H9 (cell line): Measurements from ENCODE around the gene TUBA4A. TPM values are rescaled to one million over a fixed set of nuclear protein-coding genes. Genes with fewer than 3 reads are reported as not detected.
A peak's percentile ranks its signal among the peaks of the same experiment; 100 is the strongest.

Experiments
- DNase-seq: peaks from one replicate; pipeline ENCODE4 v3.0.0-alpha.2; 2017
- H2AFZ ChIP-seq: one replicate; pipeline ENCODE4 v1.6.1; 2013; ENCODE audit warnings: mild to moderate bottlenecking, low read length, control low read depth, moderate library complexity
- H2AK5ac ChIP-seq: 2 replicates; pipeline ENCODE4 v1.6.1; 2013; ENCODE audit warnings: low read length, control low read depth, mixed read lengths; ENCODE audit not compliant: insufficient read length
- H2BK120ac ChIP-seq: one replicate; pipeline ENCODE4 v1.6.1; 2013; ENCODE audit warnings: low read depth, mild to moderate bottlenecking, low read length, control low read depth, inconsistent platforms; ENCODE audit not compliant: poor library complexity, severe bottlenecking
- H2BK12ac ChIP-seq: 2 replicates; pipeline ENCODE4 v1.6.1; 2013; ENCODE audit warnings: low read length, control low read depth, mixed read lengths, low read depth; ENCODE audit not compliant: insufficient read length
- H2BK15ac ChIP-seq: 2 replicates; pipeline ENCODE4 v1.6.1; 2013; ENCODE audit warnings: low read depth, low read length, control low read depth
- H2BK20ac ChIP-seq: one replicate; pipeline ENCODE4 v1.6.1; 2013; ENCODE audit warnings: low read depth, mild to moderate bottlenecking, low read length, control low read depth, inconsistent platforms; ENCODE audit not compliant: poor library complexity, severe bottlenecking
- H2BK5ac ChIP-seq: 2 replicates; pipeline ENCODE4 v1.6.1; 2013; ENCODE audit warnings: low read length, control low read depth, mixed read lengths; ENCODE audit not compliant: insufficient read length
- H3K14ac ChIP-seq: 2 replicates; pipeline ENCODE4 v1.6.1; 2013; ENCODE audit warnings: low read length, control low read depth; ENCODE audit not compliant: insufficient read depth
- H3K18ac ChIP-seq: 2 replicates; pipeline ENCODE4 v1.6.1; 2013; ENCODE audit warnings: low read depth, mild to moderate bottlenecking, mixed read lengths, low read length, control low read depth; ENCODE audit not compliant: insufficient read length
- H3K23ac ChIP-seq: 2 replicates; pipeline ENCODE4 v1.6.1; 2013; ENCODE audit warnings: low read length, control low read depth, mixed read lengths, low read depth; ENCODE audit not compliant: insufficient read length
- H3K23me2 ChIP-seq: 2 replicates; pipeline ENCODE4 v1.6.1; 2013; ENCODE audit warnings: low read depth, mild to moderate bottlenecking, mixed read lengths, low read length, control low read depth; ENCODE audit not compliant: insufficient read length, poor library complexity, severe bottlenecking
- H3K27ac ChIP-seq: 2 replicates; pipeline ENCODE4 v1.5.1; 2013; ENCODE audit warnings: low read length, control low read depth, mixed read lengths, low read depth; ENCODE audit not compliant: insufficient read length
- H3K27me3 ChIP-seq: 2 replicates; pipeline ENCODE4 v1.6.1; 2013; ENCODE audit warnings: low read length, control low read depth, inconsistent platforms; ENCODE audit not compliant: insufficient read depth
- H3K4ac ChIP-seq: 2 replicates; pipeline ENCODE4 v1.6.1; 2013; ENCODE audit warnings: low read depth, mild to moderate bottlenecking, control low read depth, inconsistent platforms, low read length, moderate library complexity
- H3K4me1 ChIP-seq: 2 replicates; pipeline ENCODE4 v1.6.1; 2013; ENCODE audit warnings: low read length, control low read depth, inconsistent platforms; ENCODE audit not compliant: insufficient read depth
- H3K4me2 ChIP-seq: 2 replicates; pipeline ENCODE4 v1.6.1; 2013; ENCODE audit warnings: low read length, control low read depth, mixed read lengths; ENCODE audit not compliant: insufficient read length, insufficient read depth
- H3K56ac ChIP-seq: 2 replicates; pipeline ENCODE4 v1.6.1; 2013; ENCODE audit warnings: low read depth, mild to moderate bottlenecking, mixed read lengths, low read length, control low read depth; ENCODE audit not compliant: insufficient read length
- H3K79me1 ChIP-seq: 2 replicates; pipeline ENCODE4 v1.6.1; 2013; ENCODE audit warnings: low read depth, mild to moderate bottlenecking, moderate library complexity, low read length, control low read depth, inconsistent platforms; ENCODE audit not compliant: insufficient read depth, poor library complexity, severe bottlenecking
- H3K79me2 ChIP-seq: 2 replicates; pipeline ENCODE4 v1.6.1; 2013; ENCODE audit warnings: low read length, control low read depth, inconsistent platforms; ENCODE audit not compliant: insufficient read depth
- H3K9ac ChIP-seq: 2 replicates; pipeline ENCODE4 v1.6.1; 2013; ENCODE audit warnings: low read length, control low read depth, mixed read lengths; ENCODE audit not compliant: insufficient read length; ENCODE audit errors: extremely low read depth
- H3K9me3 ChIP-seq: one replicate; pipeline ENCODE4 v1.6.1; 2013; ENCODE audit warnings: low read depth, low read length, inconsistent platforms; ENCODE audit not compliant: control insufficient read depth
- H3T11ph ChIP-seq: one replicate; pipeline ENCODE4 v1.6.1; 2013; ENCODE audit warnings: mild to moderate bottlenecking, low read length, control low read depth, inconsistent platforms
- H4K20me1 ChIP-seq: one replicate; pipeline ENCODE4 v1.6.1; 2013; ENCODE audit not compliant: control insufficient read depth, insufficient read length, insufficient read depth
- H4K5ac ChIP-seq: 2 replicates; pipeline ENCODE4 v1.6.1; 2013; ENCODE audit warnings: low read depth, mild to moderate bottlenecking, mixed read lengths, low read length, control low read depth; ENCODE audit not compliant: insufficient read length
- H4K8ac ChIP-seq: replicated peaks from 2 replicates; pipeline ENCODE4 v1.6.1; 2013; ENCODE audit warnings: low read length, control low read depth, mixed read lengths, low read depth; ENCODE audit not compliant: insufficient read length
- H4K91ac ChIP-seq: 2 replicates; pipeline ENCODE4 v1.6.1; 2013; ENCODE audit warnings: low read depth, mild to moderate bottlenecking, moderate library complexity, mixed read lengths, low read length, control low read depth; ENCODE audit not compliant: insufficient read length
- H3K27ac Mint-ChIP-seq, 3 experiments: 2 replicates in 2 of 3; 3 replicates in 1 of 3; pipeline ENCODE4 v1.8.0; 2020 to 2021; ENCODE audit warnings: mixed read lengths in 3 of 3, mild to moderate bottlenecking in 1 of 3, moderate library complexity in 1 of 3
- H3K27me3 Mint-ChIP-seq: 2 replicates; pipeline ENCODE4 v1.8.0; 2021; ENCODE audit warnings: low read depth, mild to moderate bottlenecking, moderate library complexity, mixed read lengths
- H3K36me3 Mint-ChIP-seq, 3 experiments: 2 replicates in 2 of 3; 3 replicates in 1 of 3; pipeline ENCODE4 v1.8.0; 2020 to 2021; ENCODE audit warnings: low read depth in 3 of 3, mixed read lengths in 3 of 3; ENCODE audit not compliant: insufficient read depth in 1 of 3
- H3K4me1 Mint-ChIP-seq, 2 experiments: 2 replicates each; pipeline ENCODE4 v1.8.0; 2020; ENCODE audit warnings: mixed read lengths in 2 of 2
- H3K4me3 Mint-ChIP-seq, 2 experiments: 2 replicates in 1 of 2; 3 replicates in 1 of 2; pipeline ENCODE4 v1.8.0; 2020 to 2021; ENCODE audit warnings: mild to moderate bottlenecking in 2 of 2, mixed read lengths in 2 of 2, moderate library complexity in 1 of 2
- H3K9me3 Mint-ChIP-seq, 2 experiments: 2 replicates in 1 of 2; 3 replicates in 1 of 2; pipeline ENCODE4 v1.8.0; 2020; ENCODE audit warnings: mild to moderate bottlenecking in 2 of 2, mixed read lengths in 2 of 2, moderate library complexity in 1 of 2
- WGBS: extraction: QIAGEN DNeasy Blood & Tissue Kit; methylation state at CpG from one replicate; pipeline ENCODE4 v1.1.7; 2013; ENCODE audit warnings: missing lambda C conversion rate, low lambda C conversion rate, mixed read lengths; ENCODE audit not compliant: insufficient read length; ENCODE audit errors: extremely low coverage; 5-methylcytosine and 5-hydroxymethylcytosine counted together
- total RNA-seq: library from RNA; stranded (reverse); gene quantifications from 2 replicates; pipeline ENCODE4 v1.2.1, GENCODE V29; 2021
- TF ChIP-seq, protein P1 (sequence below): fragments of 200-600 bp; sonication (generic); conservative IDR thresholded peaks from 3 replicates; pipeline ENCODE4 v1.8.0; 2021; ENCODE audit warnings: antibody characterized with exemption, mild to moderate bottlenecking

Gene TUBA4A
- total RNA-seq, 1 experiment from 2014 or later = 25.5 TPM

GRCh38 chr2:219228911-219229304 lies 24.8 kb downstream of the TUBA4A start:
- H3K27me3 Mint-ChIP-seq = no peaks in the 10 kb centered on the region
- Histone ChIP-seq H2BK12ac (no peak overlapping the region), H2AK5ac (no peak overlapping the region), H4K8ac (no peak overlapping the region), H3T11ph (no peak overlapping the region), H4K20me1 (no peaks in the 10 kb centered on the region), H4K91ac (no peak overlapping the region), H2BK5ac (no peak overlapping the region), H2BK20ac (no peak overlapping the region), H2BK15ac (no peak overlapping the region), H3K4ac (no peak overlapping the region), H3K27me3 (no peaks in the 10 kb centered on the region), H4K5ac (no peak overlapping the region), H3K23ac (no peak overlapping the region), H2AFZ (no peak overlapping the region), H3K27ac (no peak overlapping the region), H3K9ac (peak overlapping the region; percentile 74), H3K9me3 (no peaks in the 10 kb centered on the region), H3K23me2 (no peaks in the 10 kb centered on the region), H3K4me1 (no peaks in the 10 kb centered on the region), H3K18ac (no peak overlapping the region), H3K56ac (no peak overlapping the region), H3K79me2 (0 out of 2 replicates have a peak, but pooled peaks cover 2% of the 10 kb centered on the region), H3K4me2 (peak overlapping the region; percentile 65), H2BK120ac (no peak overlapping the region), H3K14ac (no peak overlapping the region; the same call in 1 of the 2 replicates), H3K79me1 (no peaks in the 10 kb centered on the region)
- H3K4me3 Mint-ChIP-seq = peak overlapping the region; percentile 81 to 99
- no peak for DNase-seq
- H3K4me1 Mint-ChIP-seq = peaks cover 11% of the 10 kb centered on the region in 2 experiments
- H3K27ac Mint-ChIP-seq = peak overlapping the region in 1 of 3 experiments; percentile 40; a peak in 1 of 7 replicates
- WGBS = no CpG with 5 or more reads among the region's 19 CpGs
- TF ChIP-seq, protein P1, sequence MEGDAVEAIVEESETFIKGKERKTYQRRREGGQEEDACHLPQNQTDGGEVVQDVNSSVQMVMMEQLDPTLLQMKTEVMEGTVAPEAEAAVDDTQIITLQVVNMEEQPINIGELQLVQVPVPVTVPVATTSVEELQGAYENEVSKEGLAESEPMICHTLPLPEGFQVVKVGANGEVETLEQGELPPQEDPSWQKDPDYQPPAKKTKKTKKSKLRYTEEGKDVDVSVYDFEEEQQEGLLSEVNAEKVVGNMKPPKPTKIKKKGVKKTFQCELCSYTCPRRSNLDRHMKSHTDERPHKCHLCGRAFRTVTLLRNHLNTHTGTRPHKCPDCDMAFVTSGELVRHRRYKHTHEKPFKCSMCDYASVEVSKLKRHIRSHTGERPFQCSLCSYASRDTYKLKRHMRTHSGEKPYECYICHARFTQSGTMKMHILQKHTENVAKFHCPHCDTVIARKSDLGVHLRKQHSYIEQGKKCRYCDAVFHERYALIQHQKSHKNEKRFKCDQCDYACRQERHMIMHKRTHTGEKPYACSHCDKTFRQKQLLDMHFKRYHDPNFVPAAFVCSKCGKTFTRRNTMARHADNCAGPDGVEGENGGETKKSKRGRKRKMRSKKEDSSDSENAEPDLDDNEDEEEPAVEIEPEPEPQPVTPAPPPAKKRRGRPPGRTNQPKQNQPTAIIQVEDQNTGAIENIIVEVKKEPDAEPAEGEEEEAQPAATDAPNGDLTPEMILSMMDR = no peak
- peaks cover 22 to 54% (median 48%) of the 10 kb centered on the region in 3 experiments for H3K36me3 Mint-ChIP-seq
- no peaks in the 10 kb centered on the region; a peak in 1 of 5 replicates for H3K9me3 Mint-ChIP-seq
